HG03521 (cell line): ENCODE data around the gene BRCA1.
"Not testable (repeated sequence)": the region's sequence is repeated elsewhere in the genome, so short reads cannot be mapped to it uniquely, and the experiment has no call there.

Source experiments
- ATAC-seq: cut with Tn5 transposase; IDR thresholded peaks from one replicate; pipeline ENCODE4 v1.9.1; 2021; ENCODE audit warnings: mild to moderate bottlenecking, moderate library complexity; ENCODE audit not compliant: unreplicated experiment

BRCA1 gene

GRCh38 chr17:43006639-43007551 lies 118.3 kb downstream of the BRCA1 start, which contains the start of gene IFI35:
Gene IFI35 (plus strand): TSS chr17:43006784. CDS start chr17:43006948, 164 bp downstream.
- peak; percentile 86 for ATAC-seq

- ATAC-seq = no peak
These were observed 121.5 kb downstream of the BRCA1 start for GRCh38 chr17:43003542-43004172.

GRCh38 chr17:43000894-43001293 lies 124.3 kb downstream of the BRCA1 start:
- ATAC-seq = not testable (repeated sequence)

- no peak for ATAC-seq
These were observed 126.1 kb downstream of the BRCA1 start for GRCh38 chr17:42999003-42999525.

- peak; percentile 92 for ATAC-seq
These were observed 126.9 kb downstream of the BRCA1 start, which contains the start of gene RPL27 for GRCh38 chr17:42997984-42998938. Gene RPL27 (plus strand): TSS chr17:42998419. CDS start chr17:42998751, 332 bp downstream.

GRCh38 chr17:42997390-42997983 lies 127.7 kb downstream of the BRCA1 start:
- ATAC-seq = no peak
